H1 (cell line): ENCODE results near the gene DHX57. TPM values are rescaled to one million over a fixed set of nuclear protein-coding genes. Genes with fewer than 3 reads are reported as not detected.
"Not testable (repeated sequence)": the region's sequence is repeated elsewhere in the genome, so short reads cannot be mapped to it uniquely, and the experiment has no call there.

ENCODE experiments used
- CTCF ChIA-PET: fragments of 300-600 bp; sonication (Branson Sonifier 250); formaldehyde crosslinking; loops from one replicate; lab custom pipeline; 2021; ENCODE audit not compliant: partially characterized antibody; lab: Charles Lee
- POLR2A ChIA-PET: fragments of 300-600 bp; sonication (Branson Sonifier 250); formaldehyde crosslinking; loops from one replicate; lab custom pipeline; 2021; ENCODE audit warnings: inconsistent platforms; ENCODE audit not compliant: partially characterized antibody; lab: Charles Lee
- DNase-seq, 2 experiments: peaks; one replicate each; pipeline versions ENCODE4 v3.0.0 to v3.0.0-alpha.2; 2010 to 2022; ENCODE audit warnings: low spot score in 2 of 2, low read depth in 1 of 2, mixed read lengths in 1 of 2
- FAIRE-seq: peaks from 2 replicates; lab custom pipeline; 2011; peaks lifted over from hg19 to GRCh38; lab: Jason Lieb, UNC
- H2AFZ ChIP-seq: 2 replicates; pipeline ENCODE4 v1.8.1; 2012; ENCODE audit warnings: low read length, inconsistent platforms
- H2AK5ac ChIP-seq: 2 replicates; pipeline ENCODE4 v1.6.1; 2013; ENCODE audit warnings: low read depth, low read length
- H2BK120ac ChIP-seq: replicated peaks from 2 replicates; pipeline ENCODE3; 2013; ENCODE audit warnings: low read depth, low read length, inconsistent platforms
- H2BK12ac ChIP-seq: 2 replicates; pipeline ENCODE4 v1.6.1; 2013; ENCODE audit warnings: low read depth, low read length
- H2BK15ac ChIP-seq: 2 replicates; pipeline ENCODE4 v1.6.1; 2013; ENCODE audit warnings: low read length
- H2BK20ac ChIP-seq: 2 replicates; pipeline ENCODE4 v1.6.1; 2013; ENCODE audit warnings: low read length
- H2BK5ac ChIP-seq: 2 replicates; pipeline ENCODE4 v1.6.1; 2013; ENCODE audit warnings: low read depth, low read length
- H3K14ac ChIP-seq: 2 replicates; pipeline ENCODE4 v1.6.1; 2013; ENCODE audit warnings: inconsistent platforms; ENCODE audit not compliant: insufficient read length
- H3K18ac ChIP-seq: 2 replicates; pipeline ENCODE4 v1.6.1; 2013; ENCODE audit warnings: low read length; ENCODE audit errors: extremely low read depth
- H3K23ac ChIP-seq: 2 replicates; pipeline ENCODE4 v1.6.1; 2013; ENCODE audit warnings: inconsistent platforms; ENCODE audit not compliant: insufficient read length
- H3K23me2 ChIP-seq: 2 replicates; pipeline ENCODE4 v1.6.1; 2013; ENCODE audit warnings: low read depth, low read length
- H3K27ac ChIP-seq: 2 replicates; pipeline ENCODE4 v1.6.1; 2011; ENCODE audit warnings: low read depth, low read length, inconsistent platforms
- H3K27me3 ChIP-seq, 4 experiments: replicated peaks in 1 of 4; 1 replicate in 1 of 4; 2 replicates in 3 of 4; pipeline versions ENCODE4 v1.6.1 to v1.8.1; 2011 to 2013; ENCODE audit warnings: low read length in 3 of 4, mild to moderate bottlenecking in 3 of 4, inconsistent platforms in 2 of 4, mixed read lengths in 2 of 4, moderate library complexity in 1 of 4; ENCODE audit not compliant: control insufficient read depth in 3 of 4, insufficient read depth in 3 of 4; ENCODE audit errors: extremely low read depth in 1 of 4
- H3K36me3 ChIP-seq, 4 experiments: 2 replicates each; pipeline versions ENCODE4 v1.6.1 to v1.8.1; 2011 to 2013; ENCODE audit warnings: mild to moderate bottlenecking in 4 of 4, low read length in 3 of 4, moderate library complexity in 2 of 4, control low read depth in 1 of 4, inconsistent platforms in 1 of 4; ENCODE audit not compliant: insufficient read depth in 4 of 4, control insufficient read depth in 2 of 4
- H3K4ac ChIP-seq: replicated peaks from 2 replicates; pipeline ENCODE3; 2013; ENCODE audit warnings: low read length, low read depth, mixed read lengths, inconsistent platforms; ENCODE audit not compliant: insufficient read length
- H3K4me1 ChIP-seq, 4 experiments: replicated peaks in 1 of 4; 1 replicate in 1 of 4; 2 replicates in 3 of 4; pipeline versions ENCODE4 v1.6.1 to v1.8.1; 2011 to 2013; ENCODE audit warnings: low read length in 3 of 4, inconsistent platforms in 2 of 4, mixed read lengths in 1 of 4; ENCODE audit not compliant: insufficient read depth in 4 of 4, control insufficient read depth in 3 of 4
- H3K4me2 ChIP-seq, 2 experiments: 2 replicates each; pipeline versions ENCODE4 v1.6.1 to v1.8.1; 2011 to 2013; ENCODE audit warnings: low read depth in 2 of 2, low read length in 2 of 2, control low read depth in 1 of 2, inconsistent platforms in 1 of 2, mild to moderate bottlenecking in 1 of 2; ENCODE audit not compliant: insufficient read depth in 1 of 2
- H3K4me3 ChIP-seq, 4 experiments: fragments of 200-600, 300-600 bp in 1 of 4; sonication (generic), shearing (Covaris generic), sonication (Bioruptor Twin) in 1 of 4; 2 replicates each; pipeline versions ENCODE4 v1.5.1 to v1.8.1; 2011 to 2016; ENCODE audit warnings: low read length in 4 of 4, low read depth in 3 of 4, control low read depth in 2 of 4, inconsistent platforms in 2 of 4, mild to moderate bottlenecking in 2 of 4, mixed read lengths in 1 of 4, moderate library complexity in 1 of 4; ENCODE audit not compliant: insufficient read depth in 2 of 4; ENCODE audit errors: extremely low read depth in 1 of 4
- H3K56ac ChIP-seq: replicated peaks from 2 replicates; pipeline ENCODE3; 2013; ENCODE audit warnings: low read depth, mild to moderate bottlenecking, mixed read lengths, low read length, inconsistent platforms; ENCODE audit not compliant: insufficient read length
- H3K79me1 ChIP-seq: 2 replicates; pipeline ENCODE4 v1.6.1; 2013; ENCODE audit warnings: low read depth, low read length, control low read depth
- H3K79me2 ChIP-seq, 2 experiments: 2 replicates each; pipeline versions ENCODE4 v1.6.1 to v1.8.1; 2012 to 2013; ENCODE audit warnings: low read length in 2 of 2, mild to moderate bottlenecking in 2 of 2, inconsistent platforms in 1 of 2; ENCODE audit not compliant: insufficient read depth in 2 of 2, control insufficient read depth in 1 of 2
- H3K9ac ChIP-seq, 4 experiments: replicated peaks in 1 of 4; 1 replicate in 1 of 4; 2 replicates in 3 of 4; pipeline versions ENCODE4 v1.6.1 to v1.8.1; 2011 to 2013; ENCODE audit warnings: low read depth in 3 of 4, low read length in 3 of 4, control low read depth in 2 of 4, mild to moderate bottlenecking in 2 of 4, moderate library complexity in 2 of 4, inconsistent platforms in 1 of 4; ENCODE audit errors: extremely low read depth in 1 of 4
- H3K9me3 ChIP-seq, 2 experiments: 2 replicates each; pipeline versions ENCODE4 v1.6.1 to v1.8.1; 2012 to 2013; ENCODE audit warnings: mild to moderate bottlenecking in 2 of 2, moderate library complexity in 2 of 2, control low read depth in 1 of 2, inconsistent platforms in 1 of 2, low read depth in 1 of 2, low read length in 1 of 2, mixed read lengths in 1 of 2; ENCODE audit not compliant: insufficient read depth in 2 of 2
- H4K20me1 ChIP-seq, 2 experiments: replicated peaks in 1 of 2; 2 replicates each; pipeline versions ENCODE3 to v1.8.1; 2011 to 2013; ENCODE audit warnings: inconsistent platforms in 2 of 2, low read length in 2 of 2, mild to moderate bottlenecking in 1 of 2; ENCODE audit not compliant: insufficient read depth in 2 of 2, control insufficient read depth in 1 of 2
- H4K5ac ChIP-seq: 2 replicates; pipeline ENCODE4 v1.6.1; 2013; ENCODE audit warnings: low read length, low read depth, mixed read lengths, inconsistent platforms; ENCODE audit not compliant: insufficient read length
- H4K8ac ChIP-seq: 2 replicates; pipeline ENCODE4 v1.8.0; 2013; ENCODE audit warnings: mild to moderate bottlenecking, moderate library complexity, low read length, inconsistent platforms; ENCODE audit not compliant: insufficient read depth; ENCODE audit errors: extremely low read depth
- H4K91ac ChIP-seq: replicated peaks from 2 replicates; pipeline ENCODE3; 2013; ENCODE audit warnings: low read length, mixed read lengths, inconsistent platforms; ENCODE audit not compliant: insufficient read length
- RBBP5 ChIP-seq: IDR thresholded peaks from 2 replicates; pipeline ENCODE4 v1.7.1; 2012; ENCODE audit warnings: low read depth, mild to moderate bottlenecking, inconsistent platforms, low read length, moderate library complexity, borderline replicate concordance
- WGBS, 2 experiments: shearing (Covaris generic) in 1 of 2; methylation state at CpG; one replicate each; pipeline versions ENCODE4 v1.1.6 to v1.1.7; 2013 to 2015; ENCODE audit warnings: low lambda C conversion rate in 2 of 2, mixed read lengths in 2 of 2, inconsistent platforms in 1 of 2, low coverage in 1 of 2, missing lambda C conversion rate in 1 of 2; ENCODE audit not compliant: insufficient replicate concordance in 2 of 2, insufficient coverage in 1 of 2, insufficient read length in 1 of 2; ENCODE audit errors: extremely low coverage in 1 of 2, missing lambda C conversion rate in 1 of 2; 5-methylcytosine and 5-hydroxymethylcytosine counted together
- polyA plus RNA-seq, 7 experiments: library from polyadenylated mRNA; depleted of rRNA in 3 of 7; stranded (reverse) in 5 of 7; unstranded in 2 of 7; fragments of >200 nt in 5 of 7; fragments of 200-250 nt in 2 of 7; gene quantifications; 1 replicate in 5 of 7; 2 replicates in 1 of 7; 4 replicates in 1 of 7; pipeline versions ENCODE4 v1.2.1 to v1.2.3, GENCODE V29; 2011 to 2013; ENCODE audit warnings: missing spikeins in 2 of 7, mixed read lengths in 2 of 7
- total RNA-seq: library from RNA; stranded (reverse); fragmentation: NEBNext Ultra II Directional; extraction: Animal tissue kit (Norgen Biotek cat#: 25700); gene quantifications from 2 replicates; pipeline ENCODE4 v1.2.1, GENCODE V29; 2021

The DHX57 gene
- total and polyA plus RNA-seq, 2 of the 8 experiments (the other 6 are each of a cell fraction or from before 2014, with no cell fraction given): 10.7 to 32.9 TPM

GRCh38 chr2:38792751-38793150, 83.0 kb downstream of the DHX57 start:
- no peaks in the 10 kb centered on the region for H4K20me1 ChIP-seq
- WGBS, 2 experiments: 50% methylated on average over 2 of the region's 2 CpGs; no CpG with 5 or more reads in 1 of the 2 experiments
- H3K56ac ChIP-seq: no peak overlapping the region
- ChIA-PET POLR2A (interaction anchor here (3.7 kb wide), 1 partner anchor 42 kb away, joined by 21 read pairs; the partner anchor contains the start of gene SRSF7), CTCF (no interaction called here)
- H3K27ac ChIP-seq: no peak overlapping the region
- no peak overlapping the region for H2AFZ ChIP-seq
- H3K79me1 ChIP-seq: no peaks in the 10 kb centered on the region
- no peak overlapping the region for H2BK20ac ChIP-seq
- TF ChIP-seq RBBP5: no peak
- FAIRE-seq (no peak), DNase-seq (no peak)
- no peaks in the 10 kb centered on the region for H3K27me3 ChIP-seq
- H2BK12ac ChIP-seq: no peak overlapping the region
- H3K9ac ChIP-seq: no peak overlapping the region
- H3K79me2 ChIP-seq: no peaks in the 10 kb centered on the region
- H2BK120ac ChIP-seq: no peak overlapping the region
- no peaks in the 10 kb centered on the region for H3K23me2 ChIP-seq
- no peaks in the 10 kb centered on the region for H3K9me3 ChIP-seq
- no peak overlapping the region for H3K4me2 ChIP-seq
- H3K4me3 ChIP-seq: no peak overlapping the region
- H3K18ac ChIP-seq: no peak overlapping the region
- no peak overlapping the region for H3K4ac ChIP-seq
- no peak overlapping the region for H4K8ac ChIP-seq
- H3K23ac ChIP-seq: no peak overlapping the region
- no peak overlapping the region for H2BK15ac ChIP-seq
- no peak overlapping the region for H2AK5ac ChIP-seq
- H2BK5ac ChIP-seq: no peak overlapping the region
- H4K5ac ChIP-seq: no peak overlapping the region
- H3K14ac ChIP-seq: no peak overlapping the region
- no peak overlapping the region for H4K91ac ChIP-seq
- H3K36me3 ChIP-seq: peaks cover 0 to 6% (median 0%) of the 10 kb centered on the region in 4 experiments; a peak in 1 of 8 replicates
- H3K4me1 ChIP-seq: no peaks in the 10 kb centered on the region

- H2AFZ ChIP-seq, H3K79me1 ChIP-seq, H3K18ac ChIP-seq, H3K23ac ChIP-seq, H4K20me1 ChIP-seq, H4K8ac ChIP-seq, H3K4me1 ChIP-seq, H3K23me2 ChIP-seq, H3K9ac ChIP-seq, DNase-seq, H3K27ac ChIP-seq, H3K79me2 ChIP-seq, H2BK120ac ChIP-seq, H3K36me3 ChIP-seq, H2BK5ac ChIP-seq, H3K9me3 ChIP-seq, H3K56ac ChIP-seq, H2BK20ac ChIP-seq, H2BK15ac ChIP-seq, H3K14ac ChIP-seq, H3K4me3 ChIP-seq, H3K4me2 ChIP-seq, FAIRE-seq, H3K27me3 ChIP-seq, H2AK5ac ChIP-seq, H4K5ac ChIP-seq, H4K91ac ChIP-seq, CTCF ChIA-PET, H3K4ac ChIP-seq, H2BK12ac ChIP-seq: not testable (repeated sequence)
- WGBS, 2 experiments: 95% methylated on average over 8 of the region's 8 CpGs; no CpG with 5 or more reads in 1 of the 2 experiments
- POLR2A ChIA-PET: interaction anchor here (3.7 kb wide), 1 partner anchor 41 kb away, joined by 21 read pairs; the partner anchor contains the start of gene SRSF7
Measured at GRCh38 chr2:38792321-38792720, 83.4 kb downstream of the DHX57 start.
